ENCODE measurements around the gene TRAPPC2.

DNA sequence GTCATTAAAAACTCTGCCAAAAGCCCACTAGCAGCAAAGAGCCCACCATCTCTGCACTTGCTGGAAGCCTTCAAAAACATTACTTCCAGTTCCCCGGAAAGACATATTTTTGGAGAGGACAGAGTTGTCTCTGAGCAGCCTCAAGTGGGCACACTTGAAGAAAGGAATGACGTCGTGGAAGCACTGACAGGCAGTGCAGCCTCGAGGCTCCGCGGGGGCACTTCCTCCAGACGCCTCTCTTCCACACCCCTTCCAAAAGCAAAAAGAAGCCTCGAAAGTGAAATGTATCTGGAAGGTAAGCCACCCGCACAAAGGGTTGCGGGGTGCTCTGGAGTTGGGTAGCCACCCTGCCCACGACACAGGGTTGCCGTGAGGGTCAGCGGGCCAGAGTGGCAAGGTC is 26.0 kb upstream of the TRAPPC2 start:
- TF ChIP-seq TAF1 (IDR thresholded peaks at IDR 0.05; ENCODE audit: borderline replicate concordance, low read depth, low read length) = no peak
- TF ChIP-seq CTCF (IDR thresholded peaks at IDR 0.05) = no peak
